Heart left ventricle (tissue), 13 donors: ENCODE results near the gene PUM1.

Source experiments
- CTCF ChIP-seq, 12 donors: fragments of 200-600 bp; sonication (generic) in 4 of 12; IDR thresholded peaks; one replicate each; pipeline versions ENCODE4 v1.5.0 to v1.8.0; 2018 to 2022; ENCODE audit warnings: antibody characterized with exemption in 12 of 12, mild to moderate bottlenecking in 5 of 12
- POLR2A ChIP-seq, 2 donors: fragments of 450-650 bp; IDR thresholded peaks; one replicate each; pipeline ENCODE4 v1.6.1; 2017; ENCODE audit warnings: antibody characterized with exemption in 2 of 2, mild to moderate bottlenecking in 2 of 2, moderate library complexity in 2 of 2
- donor health status: ischemic (EF 13 %, LVEDD 7.1; RV severe dilation, severe dysfunction).
- donor health status: DM: no; HTN: yes; CAD: no.
- donor health status: DM: no; HTN: no; CAD: no.
- donor health status: ischemic (EF 25% LVEDD 6.9; RV normal size, moderate dysfunction).
- donor health status: ischemic (EF 25% LVEDD 5.7; RV mildly dilated, moderate dysfunction).
- donor health status: ischemic (EF 35%, LVEDD 5.7; RV mildly dilated, moderate dysfunction).
- donor health status: nonischemic (EF 11% LVEDD 7.7; RV severe dilation, severe dysfunction).
- donor health status: DM: yes; HTN: yes; CAD: no.
- donor health status: PGD.
- donor health status: ischemic (EF 29% LVEDD 5.4; RV normal size, mild dysfunction).
- donor health status: nonischemic (EF 23%, LVEDD 6.1; RV moderate dilation, normal function).

GRCh38 chr1:30947212-30947611 lies 118.3 kb downstream of the PUM1 start:
- TF ChIP-seq CTCF (IDR thresholded peaks at IDR 0.05) (no peak), POLR2A (IDR thresholded peaks at IDR 0.05) (no peak)
